RWPE2 (cell line): ENCODE measurements around the gene PPIA.

ENCODE experiments used
- ATAC-seq: fragments of 200-7000 bp; cut with Tn5 transposase; 3 replicates; pipeline ENCODE4 v1.9.1; 2021; ENCODE audit warnings: low read depth
- DNase-seq: peaks from one replicate; pipeline ENCODE4 v3.0.0-alpha.2; 2020; ENCODE audit warnings: low spot score
- H3K27ac ChIP-seq: fragments of 450-650 bp; 2 replicates; pipeline ENCODE4 v1.5.1; 2017; ENCODE audit warnings: mild to moderate bottlenecking; ENCODE audit not compliant: poor library complexity, severe bottlenecking
- H3K27me3 ChIP-seq: fragments of 250-450 bp; sonication (Bioruptor Pico); 2 replicates; pipeline ENCODE4 v1.5.1; 2021; ENCODE audit warnings: mild to moderate bottlenecking, moderate library complexity; ENCODE audit not compliant: insufficient read depth, poor library complexity, severe bottlenecking
- H3K36me3 ChIP-seq: fragments of 250-450 bp; sonication (Bioruptor Pico); 2 replicates; pipeline ENCODE4 v1.5.1; 2020; ENCODE audit warnings: low read depth, mild to moderate bottlenecking, moderate library complexity
- H3K4me1 ChIP-seq: fragments of 250-450 bp; sonication (Bioruptor Pico); 2 replicates; pipeline ENCODE4 v1.5.1; 2021; ENCODE audit warnings: mild to moderate bottlenecking, moderate library complexity; ENCODE audit not compliant: insufficient read depth, poor library complexity, severe bottlenecking
- H3K4me3 ChIP-seq: fragments of 250-450 bp; sonication (Bioruptor Pico); 2 replicates; pipeline ENCODE4 v1.5.1; 2021; ENCODE audit warnings: mild to moderate bottlenecking, moderate library complexity; ENCODE audit not compliant: severe bottlenecking
- H3K9me3 ChIP-seq: fragments of 250-450 bp; sonication (Bioruptor Pico); 2 replicates; pipeline ENCODE4 v1.5.1; 2021; ENCODE audit warnings: mild to moderate bottlenecking, moderate library complexity; ENCODE audit not compliant: severe bottlenecking
- CTCF ChIP-seq: fragments of 450-650 bp; IDR thresholded peaks from one replicate; pipeline ENCODE4 v1.5.1; 2017; ENCODE audit warnings: mild to moderate bottlenecking, moderate library complexity; ENCODE audit not compliant: poor library complexity, severe bottlenecking

PPIA gene

GRCh38 chr7:44767134-44767911 lies 29.2 kb upstream of the PPIA start:
- Histone ChIP-seq H3K4me1 (no peaks in the 10 kb centered on the region), H3K27me3 (no peaks in the 10 kb centered on the region), H3K9me3 (no peaks in the 10 kb centered on the region), H3K4me3 (no peak overlapping the region), H3K36me3 (peaks cover 38% of the 10 kb centered on the region), H3K27ac (no peak overlapping the region)
- no peak for DNase-seq
- no peak for TF ChIP-seq CTCF
- ATAC-seq = no peak

DNA sequence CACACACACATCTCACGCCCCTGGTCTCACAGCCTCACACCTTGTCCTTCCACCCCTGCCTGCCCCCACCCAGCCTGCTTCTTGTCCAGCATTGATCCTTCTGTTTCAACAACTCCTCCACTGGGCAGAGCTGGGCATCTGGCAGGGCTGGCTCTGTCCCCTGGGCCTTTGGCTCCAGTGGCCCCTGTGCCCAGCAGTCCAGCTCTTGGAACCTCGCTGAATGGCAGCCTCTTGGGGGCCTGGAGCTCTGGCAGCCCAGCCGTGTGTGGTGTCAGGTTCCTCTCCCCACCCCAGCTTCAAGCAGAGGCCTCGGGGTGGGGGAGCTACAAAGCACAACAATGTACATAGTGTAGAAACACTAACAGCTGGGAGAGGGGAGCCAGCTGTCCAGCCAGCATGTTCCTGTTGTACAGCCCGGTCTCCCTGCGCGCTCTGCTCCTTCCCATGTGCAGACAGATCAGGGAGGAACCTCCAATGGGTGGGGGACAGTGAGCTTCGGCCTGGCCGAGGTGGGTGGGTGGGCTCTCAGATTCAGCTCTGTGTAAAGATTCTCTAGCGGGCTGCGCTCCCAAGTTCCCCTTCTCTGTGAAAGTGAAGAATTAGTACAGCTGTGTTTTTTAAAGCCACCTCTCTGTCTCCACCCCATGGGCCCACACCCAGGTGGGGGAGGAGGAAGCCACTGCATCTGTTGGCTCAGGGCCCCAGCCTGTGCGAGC lies 28.4 kb upstream of the PPIA start:
- H3K27me3 ChIP-seq = no peaks in the 10 kb centered on the region
- DNase-seq = no peak
- H3K27ac ChIP-seq = no peak overlapping the region
- no peak for TF ChIP-seq CTCF
- no peaks in the 10 kb centered on the region for H3K4me1 ChIP-seq
- no peak for ATAC-seq
- no peak overlapping the region for H3K4me3 ChIP-seq
- H3K9me3 ChIP-seq = no peaks in the 10 kb centered on the region
- H3K36me3 ChIP-seq = peaks cover 32% of the 10 kb centered on the region

GRCh38 chr7:44768628-44769371 lies 27.7 kb upstream of the PPIA start:
- H3K36me3 ChIP-seq = peaks cover 25% of the 10 kb centered on the region

DNA sequence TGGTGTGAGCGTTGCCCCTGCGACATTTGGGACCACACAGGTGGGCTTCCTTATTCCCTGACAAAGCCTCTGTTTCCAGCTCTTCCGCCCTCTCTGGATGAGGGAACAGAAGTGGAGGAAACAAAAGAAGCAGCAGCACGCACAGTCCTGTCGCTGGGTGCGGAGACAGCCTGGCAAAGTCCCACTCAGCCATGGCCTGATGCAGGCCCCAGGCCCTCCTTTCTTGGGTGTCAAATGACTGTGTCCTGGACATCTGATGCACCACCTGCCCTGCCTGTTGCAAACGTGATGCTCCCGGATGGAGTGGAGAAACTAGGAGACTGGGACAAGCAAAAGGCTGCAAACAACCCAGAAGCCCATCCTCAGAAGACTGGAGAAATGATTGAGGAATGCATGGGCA lies 27.1 kb upstream of the PPIA start:
- no peaks in the 10 kb centered on the region for H3K27me3 ChIP-seq
- peaks cover 19% of the 10 kb centered on the region for H3K36me3 ChIP-seq
- DNase-seq (no peak), ATAC-seq (peak; percentile 6; the same call in 2 of the 3 replicates)
- H3K4me1 ChIP-seq = no peaks in the 10 kb centered on the region
- H3K4me3 ChIP-seq = no peak overlapping the region
- TF ChIP-seq CTCF = no peak
- H3K9me3 ChIP-seq = no peaks in the 10 kb centered on the region
- no peak overlapping the region for H3K27ac ChIP-seq

More at GRCh38 chr7:44768628-44769371, 27.7 kb upstream of the PPIA start:
- no peak overlapping the region for H3K4me3 ChIP-seq
- no peaks in the 10 kb centered on the region for H3K27me3 ChIP-seq
- ATAC-seq (no peak), DNase-seq (no peak)
- H3K9me3 ChIP-seq = no peaks in the 10 kb centered on the region
- H3K27ac ChIP-seq = no peak overlapping the region
- TF ChIP-seq CTCF = no peak
- no peaks in the 10 kb centered on the region for H3K4me1 ChIP-seq
